BLaER1 treated with 17β-estradiol and CSF1 and Interleukin-3, amounts not matched to agents 10 nM and 100 nM (cell line): ENCODE results near the gene NHLRC4.
A peak's percentile ranks its signal among the peaks of the same experiment; 100 is the strongest.

ENCODE experiments used
- H3K27ac ChIP-seq, 11 experiments: shearing (Covaris generic); formaldehyde crosslinking; 2 replicates each; pipeline ENCODE4 v1.8.1; 2022
- H3K27me3 ChIP-seq, 11 experiments: shearing (Covaris generic); formaldehyde crosslinking; 2 replicates each; pipeline ENCODE4 v1.8.1; 2022
- H3K36me3 ChIP-seq, 11 experiments: shearing (Covaris generic); formaldehyde crosslinking; 2 replicates each; pipeline ENCODE4 v1.8.1; 2022
- H3K4me1 ChIP-seq, 10 experiments: shearing (Covaris generic); formaldehyde crosslinking; 2 replicates each; pipeline ENCODE4 v1.8.1; 2022
- H3K4me2 ChIP-seq, 11 experiments: shearing (Covaris generic); formaldehyde crosslinking; 2 replicates each; pipeline ENCODE4 v1.8.1; 2022
- H3K4me3 ChIP-seq, 10 experiments: shearing (Covaris generic); formaldehyde crosslinking; 2 replicates each; pipeline ENCODE4 v1.8.1; 2022
- H3K9ac ChIP-seq, 11 experiments: shearing (Covaris generic); formaldehyde crosslinking; 2 replicates each; pipeline ENCODE4 v1.8.1; 2022
- H3K9me3 ChIP-seq, 11 experiments: shearing (Covaris generic); formaldehyde crosslinking; replicated peaks in 1 of 11; 2 replicates each; pipeline ENCODE4 v1.8.1; 2022
- H4K20me1 ChIP-seq, 11 experiments: shearing (Covaris generic); formaldehyde crosslinking; 2 replicates each; pipeline ENCODE4 v1.8.1; 2022
- Cebpa-rat ChIP-seq, 11 experiments: shearing (Covaris generic); IDR thresholded peaks; 2 replicates each; pipeline ENCODE4 v1.8.1; 2022

Gene NHLRC4

GRCh38 chr16:580946-581498 is 14.2 kb downstream of the NHLRC4 start:
- H3K27ac ChIP-seq = no peak overlapping the region
- no peak overlapping the region for H3K4me2 ChIP-seq
- peaks cover 0 to 58% (median 19%) of the 10 kb centered on the region in 11 experiments; a peak in 15 of 22 replicates for H4K20me1 ChIP-seq
- H3K4me1 ChIP-seq = peaks cover 21 to 63% (median 52%) of the 10 kb centered on the region in 10 experiments
- TF ChIP-seq Cebpa-rat (IDR thresholded peaks at IDR 0.05) = no peak
- peaks cover 0 to 18% (median 1%) of the 10 kb centered on the region in 11 experiments; a peak in 9 of 22 replicates for H3K36me3 ChIP-seq
- no peaks in the 10 kb centered on the region for H3K9me3 ChIP-seq
- no peak overlapping the region for H3K4me3 ChIP-seq
- H3K9ac ChIP-seq = no peak overlapping the region; a peak in 1 of 22 replicates
- H3K27me3 ChIP-seq = no peaks in the 10 kb centered on the region

- peaks cover 23 to 63% (median 54%) of the 10 kb centered on the region in 10 experiments for H3K4me1 ChIP-seq
- no peak for TF ChIP-seq Cebpa-rat (IDR thresholded peaks at IDR 0.05)
- peak overlapping the region in 1 of 11 experiments; percentile 88; a peak in 1 of 22 replicates for H3K4me2 ChIP-seq
- peaks cover 0 to 14% (median 0%) of the 10 kb centered on the region in 11 experiments; a peak in 2 of 22 replicates for H3K36me3 ChIP-seq
- H3K9me3 ChIP-seq = no peaks in the 10 kb centered on the region
- H3K9ac ChIP-seq = no peak overlapping the region; a peak in 2 of 22 replicates
- peaks cover 0 to 59% (median 23%) of the 10 kb centered on the region in 11 experiments; a peak in 13 of 22 replicates for H4K20me1 ChIP-seq
- H3K4me3 ChIP-seq = no peak overlapping the region
- H3K27me3 ChIP-seq = no peaks in the 10 kb centered on the region
- no peak overlapping the region for H3K27ac ChIP-seq
Measured at GRCh38 chr16:582218-582613, 15.4 kb downstream of the NHLRC4 start.

GRCh38 chr16:582614-583331 is 16.0 kb downstream of the NHLRC4 start:
- H3K4me3 ChIP-seq = no peak overlapping the region

GRCh38 chr16:583470-583814 is 16.6 kb downstream of the NHLRC4 start:
- TF ChIP-seq Cebpa-rat (IDR thresholded peaks at IDR 0.05) = no peak
- Histone ChIP-seq H3K36me3 (peaks cover 0 to 8% (median 0%) of the 10 kb centered on the region in 11 experiments; a peak in 2 of 22 replicates), H3K9me3 (no peaks in the 10 kb centered on the region), H4K20me1 (peaks cover 0 to 58% (median 24%) of the 10 kb centered on the region in 11 experiments; a peak in 13 of 22 replicates), H3K4me1 (peaks cover 33 to 62% (median 53%) of the 10 kb centered on the region in 10 experiments), H3K9ac (peak overlapping the region in 10 of 11 experiments; percentile 22 to 66 (median 51); a peak in 17 of 22 replicates), H3K4me2 (peak overlapping the region; percentile 21 to 89 (median 75)), H3K27ac (peak overlapping the region in 5 of 11 experiments; percentile 40 to 66 (median 58); a peak in 9 of 22 replicates), H3K27me3 (no peaks in the 10 kb centered on the region), H3K4me3 (no peak overlapping the region)

More at GRCh38 chr16:582614-583331, 16.0 kb downstream of the NHLRC4 start:
- Histone ChIP-seq H3K4me1 (peaks cover 29 to 63% (median 55%) of the 10 kb centered on the region in 10 experiments), H3K4me2 (peak overlapping the region; percentile 21 to 89 (median 75); a peak in 20 of 22 replicates), H3K9ac (peak overlapping the region in 10 of 11 experiments; percentile 22 to 66 (median 51); a peak in 16 of 22 replicates), H4K20me1 (peaks cover 0 to 59% (median 26%) of the 10 kb centered on the region in 11 experiments; a peak in 14 of 22 replicates), H3K36me3 (peaks cover 0 to 10% (median 0%) of the 10 kb centered on the region in 11 experiments; a peak in 2 of 22 replicates), H3K27me3 (no peaks in the 10 kb centered on the region), H3K27ac (peak overlapping the region in 5 of 11 experiments; percentile 40 to 66 (median 58); a peak in 9 of 22 replicates), H3K9me3 (no peaks in the 10 kb centered on the region)
- no peak for TF ChIP-seq Cebpa-rat (IDR thresholded peaks at IDR 0.05)

GRCh38 chr16:583815-584591 is 17.2 kb downstream of the NHLRC4 start:
- Histone ChIP-seq H3K9me3 (no peaks in the 10 kb centered on the region), H3K4me3 (no peak overlapping the region), H3K27me3 (no peaks in the 10 kb centered on the region), H3K27ac (peak overlapping the region in 4 of 11 experiments; percentile 25 to 66 (median 59); a peak in 5 of 22 replicates), H4K20me1 (peaks cover 0 to 57% (median 22%) of the 10 kb centered on the region in 11 experiments; a peak in 12 of 22 replicates), H3K4me1 (peaks cover 30 to 59% (median 49%) of the 10 kb centered on the region in 10 experiments), H3K36me3 (peaks cover 0 to 8% (median 0%) of the 10 kb centered on the region in 11 experiments; a peak in 2 of 22 replicates), H3K9ac (peak overlapping the region in 10 of 11 experiments; percentile 22 to 66 (median 51); a peak in 17 of 22 replicates), H3K4me2 (peak overlapping the region; percentile 21 to 89 (median 75))
- TF ChIP-seq Cebpa-rat (IDR thresholded peaks at IDR 0.05) = no peak

- Histone ChIP-seq H3K4me2 (0 out of 22 replicates have a peak overlapping the region, but pooled peaks of 2 of the 11 experiments have one; percentile 6 to 10), H3K36me3 (peaks cover 0 to 8% (median 0%) of the 10 kb centered on the region in 11 experiments; a peak in 2 of 22 replicates), H3K27ac (no peak overlapping the region), H3K9me3 (no peaks in the 10 kb centered on the region), H3K4me3 (no peak overlapping the region), H3K4me1 (peaks cover 30 to 52% (median 43%) of the 10 kb centered on the region in 10 experiments), H3K27me3 (no peaks in the 10 kb centered on the region), H4K20me1 (peaks cover 0 to 53% (median 22%) of the 10 kb centered on the region in 11 experiments; a peak in 15 of 22 replicates), H3K9ac (peak overlapping the region in 1 of 11 experiments; percentile 41; a peak in 1 of 22 replicates)
- TF ChIP-seq Cebpa-rat (IDR thresholded peaks at IDR 0.05) = no peak
Measured at GRCh38 chr16:585351-585750, 18.5 kb downstream of the NHLRC4 start.

- Histone ChIP-seq H3K9ac (peak overlapping the region in 7 of 11 experiments; percentile 91 to 99 (median 96); a peak in 9 of 22 replicates), H4K20me1 (peaks cover 7 to 57% (median 30%) of the 10 kb centered on the region in 11 experiments; a peak in 17 of 22 replicates), H3K4me2 (peak overlapping the region in 8 of 11 experiments; percentile 4 to 100 (median 94); a peak in 12 of 22 replicates), H3K36me3 (peaks cover 0 to 3% (median 0%) of the 10 kb centered on the region in 11 experiments; a peak in 2 of 22 replicates), H3K27ac (no peak overlapping the region; a peak in 1 of 22 replicates), H3K9me3 (no peaks in the 10 kb centered on the region), H3K4me1 (peaks cover 36 to 59% (median 50%) of the 10 kb centered on the region in 10 experiments), H3K27me3 (no peaks in the 10 kb centered on the region), H3K4me3 (no peak overlapping the region)
- no peak for TF ChIP-seq Cebpa-rat (IDR thresholded peaks at IDR 0.05)
Measured at GRCh38 chr16:586047-586644, 19.3 kb downstream of the NHLRC4 start.
